SK-N-SH (cell line): ENCODE measurements around the gene ZCCHC14.

ENCODE experiments used
- EZH2phosphoT487 ChIP-seq: fragments of 200-600 bp; sonication (generic); IDR thresholded peaks from 2 replicates; pipeline ENCODE4 v1.6.1; 2017; ENCODE audit warnings: low read depth, mixed run types, mild to moderate bottlenecking, antibody characterized with exemption, moderate library complexity, borderline replicate concordance
- GABPA ChIP-seq: IDR thresholded peaks from 2 replicates; pipeline ENCODE4 v1.4.0; 2012; ENCODE audit warnings: low read depth, mild to moderate bottlenecking
- MAX ChIP-seq: IDR thresholded peaks from 2 replicates; pipeline ENCODE4 v1.4.0; 2012; ENCODE audit warnings: low read depth
- TF ChIP-seq, protein P1 (sequence below): fragments of 200-600 bp; sonication (generic); IDR thresholded peaks from 2 replicates; pipeline ENCODE4 v1.6.1; 2017; ENCODE audit warnings: antibody characterized with exemption, mild to moderate bottlenecking, moderate library complexity

GRCh38 chr16:87439926-87440325, 52.9 kb downstream of the ZCCHC14 start:
- TF ChIP-seq, protein P1, sequence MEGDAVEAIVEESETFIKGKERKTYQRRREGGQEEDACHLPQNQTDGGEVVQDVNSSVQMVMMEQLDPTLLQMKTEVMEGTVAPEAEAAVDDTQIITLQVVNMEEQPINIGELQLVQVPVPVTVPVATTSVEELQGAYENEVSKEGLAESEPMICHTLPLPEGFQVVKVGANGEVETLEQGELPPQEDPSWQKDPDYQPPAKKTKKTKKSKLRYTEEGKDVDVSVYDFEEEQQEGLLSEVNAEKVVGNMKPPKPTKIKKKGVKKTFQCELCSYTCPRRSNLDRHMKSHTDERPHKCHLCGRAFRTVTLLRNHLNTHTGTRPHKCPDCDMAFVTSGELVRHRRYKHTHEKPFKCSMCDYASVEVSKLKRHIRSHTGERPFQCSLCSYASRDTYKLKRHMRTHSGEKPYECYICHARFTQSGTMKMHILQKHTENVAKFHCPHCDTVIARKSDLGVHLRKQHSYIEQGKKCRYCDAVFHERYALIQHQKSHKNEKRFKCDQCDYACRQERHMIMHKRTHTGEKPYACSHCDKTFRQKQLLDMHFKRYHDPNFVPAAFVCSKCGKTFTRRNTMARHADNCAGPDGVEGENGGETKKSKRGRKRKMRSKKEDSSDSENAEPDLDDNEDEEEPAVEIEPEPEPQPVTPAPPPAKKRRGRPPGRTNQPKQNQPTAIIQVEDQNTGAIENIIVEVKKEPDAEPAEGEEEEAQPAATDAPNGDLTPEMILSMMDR = no peak
- no peak for TF ChIP-seq GABPA
- no peak for TF ChIP-seq MAX
- TF ChIP-seq EZH2phosphoT487 = no peak
